Kidney (tissue), 14 donors: ENCODE data around the gene ITGA5. TPM values are rescaled to one million over a fixed set of nuclear protein-coding genes. Genes with fewer than 3 reads are reported as not detected.

Experiments used
- DNase-seq, 5 donors: peaks; one replicate each; pipeline ENCODE4 v3.0.0-alpha.2; 2013 to 2020
- FAIRE-seq: peaks from 2 replicates; lab custom pipeline; 2012; peaks lifted over from hg19 to GRCh38; lab: Jason Lieb, UNC
- H3K27ac ChIP-seq, 2 donors: one replicate each; pipeline ENCODE4 v1.7.0; 2013; ENCODE audit warnings: low read depth in 2 of 2, low read length in 2 of 2, inconsistent platforms in 1 of 2
- H3K27me3 ChIP-seq: one replicate; pipeline ENCODE4 v1.7.1; 2013; ENCODE audit warnings: low read length, inconsistent platforms; ENCODE audit not compliant: control insufficient read depth, insufficient read depth
- H3K36me3 ChIP-seq, 3 donors: one replicate each; pipeline versions ENCODE4 v1.7.0 to v1.7.1; 2013; ENCODE audit warnings: low read length in 3 of 3, control low read depth in 1 of 3, inconsistent platforms in 1 of 3; ENCODE audit not compliant: insufficient read depth in 3 of 3, control insufficient read depth in 2 of 3
- H3K4me1 ChIP-seq, 3 donors: one replicate each; pipeline versions ENCODE4 v1.7.0 to v1.7.1; 2013; ENCODE audit warnings: low read length in 3 of 3, inconsistent platforms in 1 of 3, low read depth in 1 of 3; ENCODE audit not compliant: control insufficient read depth in 2 of 3, insufficient read depth in 2 of 3
- H3K4me3 ChIP-seq, 3 donors: one replicate each; pipeline versions ENCODE4 v1.7.0 to v1.8.1; 2013; ENCODE audit warnings: low read length in 3 of 3, control low read depth in 1 of 3, inconsistent platforms in 1 of 3
- H3K9ac ChIP-seq, 3 donors: one replicate each; pipeline versions ENCODE4 v1.7.0 to v1.7.1; 2013; ENCODE audit warnings: low read length in 3 of 3, control low read depth in 1 of 3, inconsistent platforms in 1 of 3
- H3K9me3 ChIP-seq, 3 donors: one replicate each; pipeline versions ENCODE4 v1.7.0 to v1.7.1; 2013; ENCODE audit warnings: low read length in 3 of 3, control low read depth in 1 of 3, inconsistent platforms in 1 of 3; ENCODE audit not compliant: control insufficient read depth in 2 of 3, insufficient read depth in 1 of 3
- intact Hi-C: fragments of 100-400 bp; cut with DNase I; formaldehyde crosslinking; loops from one replicate; pipeline ENCODE4 v1.11.1; 2022
- polyA plus RNA-seq: library from polyadenylated mRNA; stranded (reverse); fragments of 350-450 nt; fragmentation: Illumina TruSeq; extraction: RNeasy Lipid Tissue Mini Kit (QIAGEN cat#74804); gene quantifications from one replicate; pipeline ENCODE4 v1.2.3, GENCODE V29; 2014; ENCODE audit warnings: low read depth, low replicate concordance; ENCODE audit not compliant: insufficient read depth
- total RNA-seq: library from RNA; stranded (reverse); fragmentation: NEBNext Ultra II Directional; extraction: Animal tissue kit (Norgen Biotek cat#: 25700); gene quantifications from one replicate; pipeline ENCODE4 v1.2.1, GENCODE V29; 2021
- TF ChIP-seq, protein P1 (sequence below): IDR thresholded peaks from 3 replicates; pipeline ENCODE4 v1.5.1; 2012; ENCODE audit warnings: mild to moderate bottlenecking, moderate library complexity, borderline replicate concordance; ENCODE audit not compliant: insufficient read depth; ENCODE audit errors: extremely low read depth
- donor health status: control.
- donor health status: control.
- donor health status: control.
- donor health status: control.
- donor health status: control.
- donor health status: DM: yes; HTN: yes; CAD: no.
- donor health status: Normal renal cell carcinoma (clear cell type).

Gene ITGA5
- total and polyA plus RNA-seq, 2 donors from 2014 or later, result 11.4 to 65.6 TPM

DNA sequence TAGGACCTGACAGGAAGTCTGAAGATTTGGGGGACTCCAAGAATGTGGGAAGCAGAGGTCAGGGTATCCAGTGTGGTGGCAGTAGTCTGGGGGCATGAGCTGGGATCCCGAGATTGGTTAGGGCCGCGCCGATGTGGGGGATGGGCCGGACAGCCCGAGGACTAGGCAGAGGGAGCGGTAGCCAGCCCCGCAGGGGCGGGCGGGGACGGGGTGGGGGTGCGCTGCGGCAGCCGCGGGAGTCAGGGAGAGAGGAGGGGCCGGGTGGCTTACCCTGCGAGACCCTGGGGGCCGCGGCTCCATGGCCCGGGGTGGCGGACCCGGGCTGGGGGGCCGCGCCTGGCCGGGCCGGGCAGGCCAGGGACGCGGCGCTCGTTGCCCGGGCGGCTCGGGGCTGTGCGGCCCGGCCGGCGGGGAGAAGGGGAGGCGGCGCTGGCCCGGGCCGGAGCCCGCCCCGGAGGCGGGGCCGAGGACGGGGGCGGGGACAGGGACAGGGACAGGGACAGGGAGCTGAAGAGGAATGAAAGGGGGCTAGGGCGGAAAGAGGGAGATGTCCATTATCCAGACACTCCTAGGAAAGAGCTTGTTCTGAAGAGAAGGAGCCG, 40.2 kb downstream of the ITGA5 start:
- peaks cover 0 to 7% (median 7%) of the 10 kb centered on the region in 3 donors for H3K4me1 ChIP-seq
- H3K9me3 ChIP-seq, result no peaks in the 10 kb centered on the region
- no peaks in the 10 kb centered on the region for H3K27me3 ChIP-seq
- TF ChIP-seq, protein P1, sequence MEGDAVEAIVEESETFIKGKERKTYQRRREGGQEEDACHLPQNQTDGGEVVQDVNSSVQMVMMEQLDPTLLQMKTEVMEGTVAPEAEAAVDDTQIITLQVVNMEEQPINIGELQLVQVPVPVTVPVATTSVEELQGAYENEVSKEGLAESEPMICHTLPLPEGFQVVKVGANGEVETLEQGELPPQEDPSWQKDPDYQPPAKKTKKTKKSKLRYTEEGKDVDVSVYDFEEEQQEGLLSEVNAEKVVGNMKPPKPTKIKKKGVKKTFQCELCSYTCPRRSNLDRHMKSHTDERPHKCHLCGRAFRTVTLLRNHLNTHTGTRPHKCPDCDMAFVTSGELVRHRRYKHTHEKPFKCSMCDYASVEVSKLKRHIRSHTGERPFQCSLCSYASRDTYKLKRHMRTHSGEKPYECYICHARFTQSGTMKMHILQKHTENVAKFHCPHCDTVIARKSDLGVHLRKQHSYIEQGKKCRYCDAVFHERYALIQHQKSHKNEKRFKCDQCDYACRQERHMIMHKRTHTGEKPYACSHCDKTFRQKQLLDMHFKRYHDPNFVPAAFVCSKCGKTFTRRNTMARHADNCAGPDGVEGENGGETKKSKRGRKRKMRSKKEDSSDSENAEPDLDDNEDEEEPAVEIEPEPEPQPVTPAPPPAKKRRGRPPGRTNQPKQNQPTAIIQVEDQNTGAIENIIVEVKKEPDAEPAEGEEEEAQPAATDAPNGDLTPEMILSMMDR, result no peak
- FAIRE-seq, result no peak
- intact Hi-C loops, result loop anchor here (10.0 kb wide), 1 partner anchor 154 kb away; no protein-coding TSS in a partner anchor
- H3K4me3 ChIP-seq, result peak overlapping the region; percentile 45 to 77 (median 75)
- H3K9ac ChIP-seq, result peak overlapping the region in 2 of 3 donors; percentile 45 to 71
- H3K27ac ChIP-seq, result peak overlapping the region in 1 of 2 donors; percentile 30
- DNase-seq, result peak; percentile 68 to 89 (median 84)
- no peaks in the 10 kb centered on the region for H3K36me3 ChIP-seq

DNA sequence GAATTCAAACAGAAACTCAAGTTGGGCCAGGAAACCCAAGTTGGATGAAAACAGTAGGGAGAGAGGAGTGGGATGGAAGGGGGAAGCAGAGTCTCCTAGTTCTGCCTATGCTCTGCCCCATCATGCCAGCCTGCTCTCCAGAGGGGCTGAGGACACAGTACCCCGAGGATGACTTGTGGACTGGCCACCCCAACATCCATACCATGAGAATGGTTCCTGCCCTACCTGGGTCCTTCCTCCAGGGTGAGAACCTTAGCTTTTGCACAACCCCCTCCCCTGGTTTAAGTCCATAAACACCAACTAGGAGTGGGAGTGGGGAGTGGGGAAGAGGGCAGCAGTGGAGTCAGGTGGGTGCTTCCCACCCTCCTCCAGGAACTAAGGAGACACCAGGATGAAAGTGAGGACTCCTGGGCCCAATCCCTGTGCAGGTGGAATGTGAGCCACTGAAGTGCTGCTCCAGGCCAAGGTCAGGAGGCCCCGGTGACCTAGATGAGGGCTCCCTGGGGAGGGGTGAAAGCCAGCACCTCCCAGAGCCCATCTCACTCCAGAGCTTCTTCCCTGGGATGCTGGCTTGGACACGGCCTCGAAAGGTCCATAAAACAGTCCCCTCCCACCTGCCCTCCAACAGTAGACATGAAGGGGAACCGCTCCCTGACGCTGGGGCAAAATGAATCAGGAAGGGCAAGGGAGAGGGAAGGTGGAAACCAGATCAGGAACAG, 41.1 kb downstream of the ITGA5 start:
- intact Hi-C loops, result loop anchor here (10.0 kb wide), 1 partner anchor 153 kb away; no protein-coding TSS in a partner anchor
- H3K4me3 ChIP-seq, result no peak overlapping the region
- H3K9me3 ChIP-seq, result no peaks in the 10 kb centered on the region
- no peak overlapping the region for H3K9ac ChIP-seq
- H3K27ac ChIP-seq, result no peak overlapping the region
- no peaks in the 10 kb centered on the region for H3K36me3 ChIP-seq
- peaks cover 0 to 7% (median 7%) of the 10 kb centered on the region in 3 donors for H3K4me1 ChIP-seq
- TF ChIP-seq, protein P1, result no peak
- no peaks in the 10 kb centered on the region for H3K27me3 ChIP-seq
- FAIRE-seq, result no peak
- peak in 1 of 5 donors; percentile 44 for DNase-seq

- peaks cover 0 to 10% (median 7%) of the 10 kb centered on the region in 3 donors for H3K4me1 ChIP-seq
- FAIRE-seq, result no peak
- H3K36me3 ChIP-seq, result no peaks in the 10 kb centered on the region
- DNase-seq, result no peak
- intact Hi-C loops, result loop anchor here (10.0 kb wide), 1 partner anchor 152 kb away; no protein-coding TSS in a partner anchor
- H3K9ac ChIP-seq, result no peak overlapping the region
- no peak overlapping the region for H3K4me3 ChIP-seq
- H3K27ac ChIP-seq, result no peak overlapping the region
- TF ChIP-seq, protein P1, result no peak
- no peaks in the 10 kb centered on the region for H3K9me3 ChIP-seq
- H3K27me3 ChIP-seq, result no peaks in the 10 kb centered on the region
Observed at GRCh38 chr12:54377007-54377406, 42.1 kb downstream of the ITGA5 start.
